Keratinocyte (primary cell): Measurements from ENCODE around the gene ANKRD55.

ENCODE experiments used
- EZH2 ChIP-seq: IDR thresholded peaks from one replicate; pipeline ENCODE4 v1.6.1; 2012; ENCODE audit warnings: inconsistent platforms, mild to moderate bottlenecking, low read length, moderate library complexity
- TF ChIP-seq, protein P1 (sequence below), 3 experiments: IDR thresholded peaks in 1 of 3; conservative IDR thresholded peaks in 1 of 3; optimal IDR thresholded peaks in 1 of 3; 2 replicates in 2 of 3; 3 replicates in 1 of 3; pipeline versions ENCODE3 to v1.5.1; 2011; ENCODE audit warnings: low read length in 3 of 3, mild to moderate bottlenecking in 3 of 3, moderate library complexity in 2 of 3, control low read depth in 1 of 3, inconsistent platforms in 1 of 3; ENCODE audit not compliant: insufficient read depth in 2 of 3; ENCODE audit errors: extremely low read depth in 1 of 3

GRCh38 chr5:56094579-56095361 lies 138.4 kb downstream of the ANKRD55 start:
- TF ChIP-seq, protein P1, sequence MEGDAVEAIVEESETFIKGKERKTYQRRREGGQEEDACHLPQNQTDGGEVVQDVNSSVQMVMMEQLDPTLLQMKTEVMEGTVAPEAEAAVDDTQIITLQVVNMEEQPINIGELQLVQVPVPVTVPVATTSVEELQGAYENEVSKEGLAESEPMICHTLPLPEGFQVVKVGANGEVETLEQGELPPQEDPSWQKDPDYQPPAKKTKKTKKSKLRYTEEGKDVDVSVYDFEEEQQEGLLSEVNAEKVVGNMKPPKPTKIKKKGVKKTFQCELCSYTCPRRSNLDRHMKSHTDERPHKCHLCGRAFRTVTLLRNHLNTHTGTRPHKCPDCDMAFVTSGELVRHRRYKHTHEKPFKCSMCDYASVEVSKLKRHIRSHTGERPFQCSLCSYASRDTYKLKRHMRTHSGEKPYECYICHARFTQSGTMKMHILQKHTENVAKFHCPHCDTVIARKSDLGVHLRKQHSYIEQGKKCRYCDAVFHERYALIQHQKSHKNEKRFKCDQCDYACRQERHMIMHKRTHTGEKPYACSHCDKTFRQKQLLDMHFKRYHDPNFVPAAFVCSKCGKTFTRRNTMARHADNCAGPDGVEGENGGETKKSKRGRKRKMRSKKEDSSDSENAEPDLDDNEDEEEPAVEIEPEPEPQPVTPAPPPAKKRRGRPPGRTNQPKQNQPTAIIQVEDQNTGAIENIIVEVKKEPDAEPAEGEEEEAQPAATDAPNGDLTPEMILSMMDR (optimal IDR thresholded peaks at IDR 0.05 in 1 of 3, IDR thresholded peaks at IDR 0.05 in 1 of 3, conservative IDR thresholded peaks at IDR 0.05 in 1 of 3; ENCODE audit: extremely low read depth in 1 of 3, insufficient read depth in 2 of 3, low read length in 3 of 3), result no peak
- no peak for TF ChIP-seq EZH2
